GM12874 (cell line): Measurements from ENCODE around the gene CUEDC2.

Source experiments
- TF ChIP-seq, protein P1 (sequence below): IDR thresholded peaks from 2 replicates; pipeline ENCODE4 v1.5.1; 2011; ENCODE audit warnings: low read depth, mild to moderate bottlenecking, control low read depth, low read length, moderate library complexity; ENCODE audit not compliant: insufficient read depth

Gene CUEDC2

GRCh38 chr10:102409604-102410428, 22.6 kb downstream of the CUEDC2 start:
- TF ChIP-seq, protein P1, sequence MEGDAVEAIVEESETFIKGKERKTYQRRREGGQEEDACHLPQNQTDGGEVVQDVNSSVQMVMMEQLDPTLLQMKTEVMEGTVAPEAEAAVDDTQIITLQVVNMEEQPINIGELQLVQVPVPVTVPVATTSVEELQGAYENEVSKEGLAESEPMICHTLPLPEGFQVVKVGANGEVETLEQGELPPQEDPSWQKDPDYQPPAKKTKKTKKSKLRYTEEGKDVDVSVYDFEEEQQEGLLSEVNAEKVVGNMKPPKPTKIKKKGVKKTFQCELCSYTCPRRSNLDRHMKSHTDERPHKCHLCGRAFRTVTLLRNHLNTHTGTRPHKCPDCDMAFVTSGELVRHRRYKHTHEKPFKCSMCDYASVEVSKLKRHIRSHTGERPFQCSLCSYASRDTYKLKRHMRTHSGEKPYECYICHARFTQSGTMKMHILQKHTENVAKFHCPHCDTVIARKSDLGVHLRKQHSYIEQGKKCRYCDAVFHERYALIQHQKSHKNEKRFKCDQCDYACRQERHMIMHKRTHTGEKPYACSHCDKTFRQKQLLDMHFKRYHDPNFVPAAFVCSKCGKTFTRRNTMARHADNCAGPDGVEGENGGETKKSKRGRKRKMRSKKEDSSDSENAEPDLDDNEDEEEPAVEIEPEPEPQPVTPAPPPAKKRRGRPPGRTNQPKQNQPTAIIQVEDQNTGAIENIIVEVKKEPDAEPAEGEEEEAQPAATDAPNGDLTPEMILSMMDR = no peak

GRCh38 chr10:102408728-102409603, 23.4 kb downstream of the CUEDC2 start:
- TF ChIP-seq, protein P1 = no peak

DNA sequence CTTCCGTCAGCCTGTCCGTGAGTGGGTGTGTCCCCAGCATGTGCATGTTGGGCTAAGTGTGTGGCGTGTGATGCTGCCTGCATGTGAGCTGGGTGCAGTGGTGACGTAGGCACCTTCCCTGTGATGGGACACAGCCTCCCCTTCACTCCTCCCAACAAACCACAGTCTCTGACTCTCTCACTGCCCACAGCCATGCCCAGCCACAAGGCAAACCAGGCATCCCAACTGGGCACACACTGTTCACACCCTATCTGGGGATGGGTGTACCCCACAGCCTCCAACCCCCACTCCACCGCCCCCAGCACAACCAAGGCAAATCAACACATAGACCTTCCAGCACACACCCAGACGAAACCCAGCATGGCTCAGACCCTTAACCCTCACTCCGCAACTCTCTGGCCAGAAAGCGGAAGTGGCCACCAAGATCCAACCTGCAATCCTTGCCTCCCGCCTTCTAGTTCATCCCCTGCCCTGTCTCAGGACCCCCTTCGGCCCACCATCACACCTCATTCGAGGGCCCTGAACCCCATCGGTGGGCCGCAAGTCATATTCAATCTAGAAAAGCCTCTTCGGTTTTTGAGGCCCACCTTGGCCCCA, 24.1 kb downstream of the CUEDC2 start:
- TF ChIP-seq, protein P1 = no peak

DNA sequence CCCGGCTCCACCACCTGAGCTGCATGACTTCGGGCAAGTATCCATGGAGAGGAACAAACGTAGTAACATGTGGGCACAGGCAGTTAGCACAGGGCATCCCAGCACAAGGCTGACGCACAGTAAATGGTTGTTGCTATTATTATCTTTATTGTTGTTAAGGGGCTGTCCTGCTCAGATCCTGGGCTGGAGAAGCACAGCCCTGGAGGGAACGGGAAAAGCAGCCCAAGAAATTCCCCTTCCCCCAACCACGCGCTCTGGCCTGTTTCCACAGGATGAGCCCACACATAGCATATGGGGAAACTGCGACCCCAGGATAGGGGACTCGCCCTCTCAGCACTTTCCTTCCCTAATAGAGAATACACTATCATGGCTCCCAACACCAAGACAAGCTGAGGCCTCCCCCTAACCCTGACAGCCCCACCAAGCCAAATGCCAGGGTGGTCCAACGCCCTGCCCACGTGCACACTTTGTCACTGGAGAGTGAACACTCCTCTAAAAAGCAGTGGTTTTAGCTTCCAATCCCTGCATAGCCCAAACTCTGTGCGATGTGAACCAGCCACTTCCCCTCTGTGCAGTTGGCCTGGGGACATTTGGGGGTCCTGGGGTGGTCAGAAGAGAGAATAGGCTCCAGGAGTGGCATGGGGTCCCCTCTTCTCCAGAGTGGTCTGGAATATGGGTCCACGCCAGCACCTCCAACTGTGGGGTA, 24.8 kb downstream of the CUEDC2 start:
- TF ChIP-seq, protein P1 = no peak

- TF ChIP-seq, protein P1 = no peak
Measured at GRCh38 chr10:102406815-102407214, 25.6 kb downstream of the CUEDC2 start.

DNA sequence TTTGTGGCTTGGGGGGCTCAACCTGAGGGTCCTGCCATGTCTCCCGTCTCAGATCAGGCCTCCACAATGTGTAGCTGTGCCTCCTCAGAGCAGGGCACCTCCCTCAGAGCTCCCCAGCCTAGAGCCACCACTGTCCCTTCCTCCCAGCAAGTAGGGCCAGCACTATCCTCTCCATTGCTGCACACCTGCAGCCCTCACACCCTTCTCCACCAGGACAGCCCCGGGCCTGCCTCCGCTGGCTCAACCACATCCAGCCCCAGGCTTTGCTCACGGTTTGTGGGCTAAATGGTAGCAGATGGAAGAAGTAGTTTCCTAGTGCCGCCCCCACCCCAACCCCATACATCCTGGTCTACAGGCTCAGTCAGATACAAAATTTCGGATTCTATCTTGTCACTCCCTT, 26.7 kb downstream of the CUEDC2 start:
- TF ChIP-seq, protein P1 = no peak
